ENCODE results near the gene SCAPER.

SCAPER gene

GRCh38 chr15:76939715-76940114 lies 34.6 kb upstream of the SCAPER start:
- Histone ChIP-seq H3K79me2 (ENCODE audit: low read length) (no peaks in the 10 kb centered on the region), H3K27me3 (ENCODE audit: low read depth, low read length) (no peaks in the 10 kb centered on the region), H3K4me3 (ENCODE audit: low read length) (no peak overlapping the region), H4K20me1 (ENCODE audit: insufficient read depth, low read length) (no peaks in the 10 kb centered on the region), H3K4me2 (ENCODE audit: low read length) (no peak overlapping the region), H2AFZ (ENCODE audit: low read depth, low read length) (no peak overlapping the region), H3K9ac (ENCODE audit: low read length) (no peak overlapping the region), H3K36me3 (replicated peaks; ENCODE audit: low read depth, low read length) (peaks cover 43% of the 10 kb centered on the region), H3K9me3 (ENCODE audit: insufficient read depth, low read length) (no peaks in the 10 kb centered on the region), H3K27ac (ENCODE audit: low read length) (no peak overlapping the region), H3K4me1 (ENCODE audit: low read length) (peaks cover 14% of the 10 kb centered on the region)
- no peak for TF ChIP-seq CTCF (IDR thresholded peaks at IDR 0.05; ENCODE audit: low read depth, low read length)
- no peak for TF ChIP-seq EZH2phosphoT487 (IDR thresholded peaks at IDR 0.05; ENCODE audit: low read depth)

GRCh38 chr15:76938752-76939151 lies 33.6 kb upstream of the SCAPER start:
- Histone ChIP-seq H4K20me1 (ENCODE audit: insufficient read depth, low read length) (no peaks in the 10 kb centered on the region), H3K4me3 (ENCODE audit: low read length) (no peak overlapping the region), H3K4me1 (ENCODE audit: low read length) (peaks cover 14% of the 10 kb centered on the region), H3K79me2 (ENCODE audit: low read length) (no peaks in the 10 kb centered on the region), H2AFZ (ENCODE audit: low read depth, low read length) (no peak overlapping the region), H3K36me3 (replicated peaks; ENCODE audit: low read depth, low read length) (peaks cover 36% of the 10 kb centered on the region), H3K27ac (ENCODE audit: low read length) (no peak overlapping the region), H3K4me2 (ENCODE audit: low read length) (no peak overlapping the region), H3K9ac (ENCODE audit: low read length) (no peak overlapping the region), H3K27me3 (ENCODE audit: low read depth, low read length) (no peaks in the 10 kb centered on the region), H3K9me3 (ENCODE audit: insufficient read depth, low read length) (no peaks in the 10 kb centered on the region)
- TF ChIP-seq CTCF (IDR thresholded peaks at IDR 0.05; ENCODE audit: low read depth, low read length) (no peak), EZH2phosphoT487 (IDR thresholded peaks at IDR 0.05; ENCODE audit: low read depth) (no peak)

GRCh38 chr15:76936671-76937070 lies 31.5 kb upstream of the SCAPER start:
- Histone ChIP-seq H4K20me1 (ENCODE audit: insufficient read depth, low read length) (no peaks in the 10 kb centered on the region), H3K27ac (ENCODE audit: low read length) (no peak overlapping the region), H3K79me2 (ENCODE audit: low read length) (peaks cover 17% of the 10 kb centered on the region), H3K9me3 (ENCODE audit: insufficient read depth, low read length) (no peaks in the 10 kb centered on the region), H3K9ac (ENCODE audit: low read length) (no peak overlapping the region), H3K4me2 (ENCODE audit: low read length) (no peak overlapping the region), H3K4me1 (ENCODE audit: low read length) (peaks cover 22% of the 10 kb centered on the region), H3K36me3 (replicated peaks; ENCODE audit: low read depth, low read length) (peaks cover 36% of the 10 kb centered on the region), H3K27me3 (ENCODE audit: low read depth, low read length) (no peaks in the 10 kb centered on the region), H3K4me3 (ENCODE audit: low read length) (no peak overlapping the region), H2AFZ (ENCODE audit: low read depth, low read length) (no peak overlapping the region)
- TF ChIP-seq EZH2phosphoT487 (IDR thresholded peaks at IDR 0.05; ENCODE audit: low read depth), result no peak
- no peak for TF ChIP-seq CTCF (IDR thresholded peaks at IDR 0.05; ENCODE audit: low read depth, low read length)

- Histone ChIP-seq H3K79me2 (ENCODE audit: low read length) (peaks cover 17% of the 10 kb centered on the region), H3K4me1 (ENCODE audit: low read length) (peaks cover 27% of the 10 kb centered on the region)
- TF ChIP-seq EZH2phosphoT487 (IDR thresholded peaks at IDR 0.05; ENCODE audit: low read depth), result no peak
- TF ChIP-seq CTCF (IDR thresholded peaks at IDR 0.05; ENCODE audit: low read depth, low read length), result no peak
Observed at GRCh38 chr15:76935620-76936019, 30.5 kb upstream of the SCAPER start.

More at GRCh38 chr15:76935620-76936019, 30.5 kb upstream of the SCAPER start:
- Histone ChIP-seq H3K27me3 (ENCODE audit: low read depth, low read length) (no peaks in the 10 kb centered on the region), H3K36me3 (replicated peaks; ENCODE audit: low read depth, low read length) (peaks cover 36% of the 10 kb centered on the region), H3K4me3 (ENCODE audit: low read length) (no peak overlapping the region), H4K20me1 (ENCODE audit: insufficient read depth, low read length) (no peaks in the 10 kb centered on the region), H3K9me3 (ENCODE audit: insufficient read depth, low read length) (no peaks in the 10 kb centered on the region), H3K4me2 (ENCODE audit: low read length) (no peak overlapping the region), H3K9ac (ENCODE audit: low read length) (no peak overlapping the region), H3K27ac (ENCODE audit: low read length) (no peak overlapping the region), H2AFZ (ENCODE audit: low read depth, low read length) (no peak overlapping the region)

Data from OCI-LY3 (cell line).